GM10266 (cell line): ENCODE results near the gene ACAA1.

Experiments used
- DNase-seq: peaks from one replicate; pipeline ENCODE4 v3.0.0; 2012; ENCODE audit errors: extremely low spot score
- TF ChIP-seq, protein P1 (sequence below): IDR thresholded peaks from 2 replicates; pipeline ENCODE4 v1.5.1; 2012; ENCODE audit warnings: mild to moderate bottlenecking, low read depth; ENCODE audit not compliant: control insufficient read depth, insufficient read depth; ENCODE audit errors: missing control alignments

ACAA1 gene

GRCh38 chr3:38115645-38116427, 21.1 kb downstream of the ACAA1 start:
- TF ChIP-seq, protein P1, sequence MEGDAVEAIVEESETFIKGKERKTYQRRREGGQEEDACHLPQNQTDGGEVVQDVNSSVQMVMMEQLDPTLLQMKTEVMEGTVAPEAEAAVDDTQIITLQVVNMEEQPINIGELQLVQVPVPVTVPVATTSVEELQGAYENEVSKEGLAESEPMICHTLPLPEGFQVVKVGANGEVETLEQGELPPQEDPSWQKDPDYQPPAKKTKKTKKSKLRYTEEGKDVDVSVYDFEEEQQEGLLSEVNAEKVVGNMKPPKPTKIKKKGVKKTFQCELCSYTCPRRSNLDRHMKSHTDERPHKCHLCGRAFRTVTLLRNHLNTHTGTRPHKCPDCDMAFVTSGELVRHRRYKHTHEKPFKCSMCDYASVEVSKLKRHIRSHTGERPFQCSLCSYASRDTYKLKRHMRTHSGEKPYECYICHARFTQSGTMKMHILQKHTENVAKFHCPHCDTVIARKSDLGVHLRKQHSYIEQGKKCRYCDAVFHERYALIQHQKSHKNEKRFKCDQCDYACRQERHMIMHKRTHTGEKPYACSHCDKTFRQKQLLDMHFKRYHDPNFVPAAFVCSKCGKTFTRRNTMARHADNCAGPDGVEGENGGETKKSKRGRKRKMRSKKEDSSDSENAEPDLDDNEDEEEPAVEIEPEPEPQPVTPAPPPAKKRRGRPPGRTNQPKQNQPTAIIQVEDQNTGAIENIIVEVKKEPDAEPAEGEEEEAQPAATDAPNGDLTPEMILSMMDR = no peak
- DNase-seq = no peak

- TF ChIP-seq, protein P1 = no peak
- DNase-seq = no peak
These were observed 21.9 kb downstream of the ACAA1 start for GRCh38 chr3:38114875-38115644.

GRCh38 chr3:38114052-38114874, 22.7 kb downstream of the ACAA1 start:
- DNase-seq = no peak
- TF ChIP-seq, protein P1 = no peak

DNA sequence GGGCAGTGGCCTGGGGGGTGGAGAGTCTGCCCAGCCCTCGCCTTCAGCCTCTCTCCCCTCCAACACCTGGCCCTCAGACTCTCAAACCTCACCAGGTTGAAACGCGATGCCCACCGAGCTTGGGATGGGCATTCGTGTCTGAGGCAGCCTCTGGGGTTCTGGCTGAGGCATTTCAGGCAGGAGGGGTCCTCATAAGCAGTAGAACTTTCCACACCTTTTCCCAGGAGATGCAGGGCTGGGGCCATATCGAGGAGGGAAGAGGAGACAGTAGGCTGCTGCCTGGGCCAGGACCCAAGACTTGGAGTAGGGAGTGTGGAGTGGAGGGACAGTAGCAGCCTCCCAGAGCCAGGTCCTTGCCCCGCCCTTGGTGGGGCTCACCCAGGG, 24.6 kb downstream of the ACAA1 start:
- no peak for DNase-seq
- TF ChIP-seq, protein P1 = no peak

DNA sequence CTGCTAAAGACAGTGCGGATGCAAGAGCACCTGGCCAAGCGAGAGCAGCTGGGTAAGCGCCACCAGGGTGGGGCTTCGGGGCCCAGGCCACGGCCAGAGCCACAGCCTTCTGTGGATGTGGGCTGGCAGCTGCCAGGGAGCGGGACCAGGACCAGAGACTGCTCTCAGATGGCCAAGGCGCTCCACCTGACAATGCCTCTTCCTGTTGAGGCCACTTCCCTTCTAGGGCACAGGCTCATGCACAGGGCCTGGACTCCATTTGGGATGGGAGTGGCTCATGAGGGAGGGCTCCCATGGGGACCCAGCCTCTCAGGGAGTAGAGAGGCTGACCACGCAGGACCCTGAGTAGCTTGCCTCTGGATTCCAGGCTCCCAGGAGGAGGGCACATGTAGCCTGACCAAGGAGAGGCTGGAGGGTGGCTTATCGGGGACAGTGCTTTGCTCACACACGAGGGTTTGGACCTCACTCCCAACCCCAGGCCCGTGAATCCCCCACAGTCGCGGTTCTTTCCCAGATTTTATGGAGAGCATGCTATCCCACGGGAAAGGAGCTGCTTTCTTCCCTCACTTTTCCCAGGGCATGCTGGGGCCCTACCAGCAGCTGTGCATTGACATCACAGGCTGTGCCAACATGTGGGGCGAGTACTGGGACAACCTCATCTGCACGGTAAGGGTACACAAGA, 25.1 kb downstream of the ACAA1 start:
- DNase-seq = no peak
- TF ChIP-seq, protein P1 = no peak

DNA sequence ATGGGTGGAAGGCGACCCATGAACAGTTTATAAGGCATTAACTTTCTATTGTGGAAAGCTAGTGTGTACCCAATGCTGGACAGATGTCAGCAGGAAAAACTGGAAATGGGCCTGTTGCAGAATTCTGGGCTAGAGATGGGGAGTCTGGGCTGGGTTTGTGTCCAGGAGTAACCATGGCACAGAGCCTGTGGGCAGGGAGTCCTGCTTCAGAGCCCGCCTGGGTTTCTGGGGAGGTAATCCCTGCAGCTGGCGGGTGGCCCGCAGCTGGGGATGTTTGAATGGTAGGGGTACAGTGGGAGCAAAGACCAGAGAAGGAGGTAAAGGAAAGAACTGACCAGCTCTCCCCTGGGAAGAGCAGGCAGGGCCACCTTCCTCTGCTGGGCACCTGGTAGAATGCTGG, 25.7 kb downstream of the ACAA1 start:
- TF ChIP-seq, protein P1 = no peak
- no peak for DNase-seq
